IMR-90 (cell line): ENCODE measurements around the gene GTPBP3. TPM values are rescaled to one million over a fixed set of nuclear protein-coding genes. Genes with fewer than 3 reads are reported as not detected.

Experiments used
- ATAC-seq: fragments of 200-7000 bp; cut with Tn5 transposase; 2 replicates; pipeline ENCODE4 v1.9.1; 2020; ENCODE audit warnings: low read depth, mild to moderate bottlenecking, moderate library complexity
- BruUV-seq: library from RNA; stranded (reverse); fragments of 400-500 nt; replicated peaks from 2 replicates; lab custom pipeline; 2021; lab: Mats Ljungman, UMichigan
- CTCF ChIA-PET: fragments of 300-600 bp; formaldehyde crosslinking; extraction: SDS; loops from one replicate; lab custom pipeline; 2021; ENCODE audit warnings: antibody characterized with exemption; lab: Yijun Ruan, JAX
- POLR2A ChIA-PET: fragments of 300-600 bp; sonication (Branson Sonifier 250); formaldehyde crosslinking; loops from one replicate; lab custom pipeline; 2022; ENCODE audit warnings: antibody characterized with exemption; ENCODE audit not compliant: unreplicated experiment; lab: Charles Lee
- DNase-seq: peaks from one replicate; pipeline ENCODE4 v3.0.0; 2013
- H2AFZ ChIP-seq: replicated peaks from 2 replicates; pipeline ENCODE3; 2013; ENCODE audit warnings: low read length, mild to moderate bottlenecking; ENCODE audit not compliant: poor library complexity
- H2AK5ac ChIP-seq: 2 replicates; pipeline ENCODE4 v1.6.1; 2013; ENCODE audit warnings: low read depth, low read length, inconsistent platforms
- H2AK9ac ChIP-seq: replicated peaks from 2 replicates; pipeline ENCODE3; 2013; ENCODE audit warnings: mild to moderate bottlenecking, low read depth, low read length, moderate library complexity; ENCODE audit not compliant: poor library complexity
- H2BK120ac ChIP-seq: 2 replicates; pipeline ENCODE4 v1.6.1; 2013; ENCODE audit warnings: low read depth, low read length, inconsistent platforms
- H2BK15ac ChIP-seq: 3 replicates; pipeline ENCODE4 v1.6.1; 2013; ENCODE audit warnings: low read depth, low read length, inconsistent platforms
- H2BK20ac ChIP-seq: 2 replicates; pipeline ENCODE4 v1.6.1; 2013; ENCODE audit warnings: low read depth, mild to moderate bottlenecking, inconsistent platforms, low read length, moderate library complexity
- H2BK5ac ChIP-seq: 2 replicates; pipeline ENCODE4 v1.6.1; 2013; ENCODE audit warnings: mild to moderate bottlenecking, low read depth, low read length, inconsistent platforms; ENCODE audit not compliant: poor library complexity, severe bottlenecking
- H3K14ac ChIP-seq: replicated peaks from 2 replicates; pipeline ENCODE4 v1.6.1; 2013; ENCODE audit warnings: low read depth, low read length, inconsistent platforms
- H3K18ac ChIP-seq: 2 replicates; pipeline ENCODE4 v1.6.1; 2013; ENCODE audit warnings: low read depth, low read length, control low read depth
- H3K23ac ChIP-seq: 2 replicates; pipeline ENCODE4 v1.6.1; 2013; ENCODE audit warnings: low read depth, low read length, inconsistent platforms
- H3K27ac ChIP-seq: 2 replicates; pipeline ENCODE4 v1.5.1; 2013; ENCODE audit warnings: mild to moderate bottlenecking, control low read depth, low read length; ENCODE audit not compliant: insufficient read depth
- H3K27me3 ChIP-seq: 2 replicates; pipeline ENCODE4 v1.6.1; 2013; ENCODE audit warnings: low read length; ENCODE audit not compliant: control insufficient read depth, insufficient read depth
- H3K36me3 ChIP-seq: 2 replicates; pipeline ENCODE4 v1.6.1; 2013; ENCODE audit warnings: low read length, mixed read lengths; ENCODE audit not compliant: control insufficient read depth, insufficient read depth
- H3K4ac ChIP-seq: 2 replicates; pipeline ENCODE4 v1.6.1; 2013; ENCODE audit warnings: low read depth, low read length, inconsistent platforms
- H3K4me1 ChIP-seq: 2 replicates; pipeline ENCODE4 v1.6.1; 2013; ENCODE audit warnings: low read length, mixed read lengths; ENCODE audit not compliant: control insufficient read depth, insufficient read depth
- H3K4me2 ChIP-seq: 2 replicates; pipeline ENCODE4 v1.6.1; 2013; ENCODE audit warnings: low read depth, mild to moderate bottlenecking, control low read depth, low read length, moderate library complexity
- H3K4me3 ChIP-seq: 2 replicates; pipeline ENCODE4 v1.5.1; 2013; ENCODE audit warnings: low read depth, mild to moderate bottlenecking, control low read depth, low read length, moderate library complexity; ENCODE audit not compliant: insufficient read depth
- H3K56ac ChIP-seq: 2 replicates; pipeline ENCODE4 v1.6.1; 2013; ENCODE audit warnings: low read length, inconsistent platforms; ENCODE audit not compliant: insufficient read depth; ENCODE audit errors: extremely low read depth
- H3K79me1 ChIP-seq, 2 experiments: 2 replicates each; pipeline ENCODE4 v1.6.1; 2013; ENCODE audit warnings: low read length in 2 of 2, inconsistent platforms in 1 of 2, low read depth in 1 of 2
- H3K9ac ChIP-seq: 2 replicates; pipeline ENCODE4 v1.6.1; 2013; ENCODE audit warnings: low read depth, low read length, control low read depth
- H3K9me1 ChIP-seq: 2 replicates; pipeline ENCODE4 v1.6.1; 2013; ENCODE audit warnings: low read length, inconsistent platforms; ENCODE audit not compliant: insufficient read depth
- H3K9me3 ChIP-seq: 2 replicates; pipeline ENCODE4 v1.6.1; 2013; ENCODE audit warnings: low read length; ENCODE audit not compliant: control insufficient read depth, insufficient read depth
- H4K20me1 ChIP-seq: 2 replicates; pipeline ENCODE4 v1.6.1; 2013; ENCODE audit warnings: low read length, inconsistent platforms; ENCODE audit not compliant: insufficient read depth
- H4K5ac ChIP-seq: 2 replicates; pipeline ENCODE4 v1.6.1; 2013; ENCODE audit warnings: mild to moderate bottlenecking, low read depth, low read length, control low read depth
- H4K8ac ChIP-seq, 2 experiments: 2 replicates each; pipeline ENCODE4 v1.6.1; 2013; ENCODE audit warnings: low read depth in 2 of 2, low read length in 2 of 2, control low read depth in 1 of 2, inconsistent platforms in 1 of 2
- H4K91ac ChIP-seq: 2 replicates; pipeline ENCODE4 v1.6.1; 2013; ENCODE audit warnings: low read depth, low read length, inconsistent platforms; ENCODE audit not compliant: insufficient read depth
- BHLHE40 ChIP-seq: fragments of 150-350 bp; IDR thresholded peaks from 2 replicates; pipeline ENCODE4 v1.6.1; 2016; ENCODE audit warnings: mild to moderate bottlenecking, low read depth, low read length
- CEBPB ChIP-seq: IDR thresholded peaks from 2 replicates; pipeline ENCODE4 v1.6.1; 2012; ENCODE audit warnings: low read depth, low read length, improper control_type of control experiment
- CHD1 ChIP-seq: IDR thresholded peaks from 2 replicates; pipeline ENCODE4 v1.6.1; 2012; ENCODE audit warnings: low read depth, low read length, improper control_type of control experiment
- ELK1 ChIP-seq: fragments of 150-350 bp; IDR thresholded peaks from 2 replicates; pipeline ENCODE4 v1.6.1; 2016; ENCODE audit warnings: low read depth, mild to moderate bottlenecking, low read length, moderate library complexity, borderline replicate concordance
- FOS ChIP-seq: fragments of 150-350 bp; IDR thresholded peaks from 2 replicates; pipeline ENCODE4 v1.6.1; 2016; ENCODE audit warnings: low read depth, low read length
- MAFK ChIP-seq: IDR thresholded peaks from 2 replicates; pipeline ENCODE4 v1.6.1; 2012; ENCODE audit warnings: low read depth, low read length, improper control_type of control experiment
- MAZ ChIP-seq: IDR thresholded peaks from 2 replicates; pipeline ENCODE4 v1.6.1; 2012; ENCODE audit warnings: low read depth, mild to moderate bottlenecking, low read length, improper control_type of control experiment, moderate library complexity, borderline replicate concordance
- NFE2L2 ChIP-seq: fragments of 150-350 bp; IDR thresholded peaks from 2 replicates; pipeline ENCODE4 v1.6.1; 2016; ENCODE audit warnings: low read depth, mild to moderate bottlenecking, low read length
- POLR2A ChIP-seq: IDR thresholded peaks from 2 replicates; pipeline ENCODE4 v1.6.1; 2012; ENCODE audit warnings: mild to moderate bottlenecking, low read depth, low read length
- RAD21 ChIP-seq: IDR thresholded peaks from 2 replicates; pipeline ENCODE4 v1.6.1; 2012; ENCODE audit warnings: low read length, improper control_type of control experiment
- RFX5 ChIP-seq: IDR thresholded peaks from 2 replicates; pipeline ENCODE4 v1.8.0; 2012; ENCODE audit warnings: low read depth, mild to moderate bottlenecking, low read length, moderate library complexity
- SMC3 ChIP-seq: fragments of 150-350 bp; IDR thresholded peaks from 2 replicates; pipeline ENCODE4 v1.6.1; 2016; ENCODE audit warnings: low read depth, mild to moderate bottlenecking, antibody characterized with exemption, low read length, moderate library complexity
- WGBS, 2 experiments: methylation state at CpG; one replicate each; pipeline versions ENCODE4 v1.1.5 to v1.1.7; 2013; ENCODE audit warnings: missing lambda C conversion rate in 2 of 2; ENCODE audit not compliant: insufficient read length in 1 of 2; ENCODE audit errors: extremely low coverage in 2 of 2; 5-methylcytosine and 5-hydroxymethylcytosine counted together
- dilution Hi-C: fragments of 300-500 bp; cut with HindIII; formaldehyde crosslinking; loops from one replicate; pipeline ENCODE4 v1.14.3; 2018; ENCODE audit warnings: low sequenced_read_pairs; ENCODE audit not compliant: unreplicated experiment
- in situ Hi-C: fragments of 300-500 bp; cut with MboI; formaldehyde crosslinking; loops from 3 replicates; pipeline ENCODE4 v1.14.3; 2019; ENCODE audit warnings: low sequenced_read_pairs, inconsistent platforms, mixed read lengths
- intact Hi-C: fragments of 100-400 bp; cut with micrococcal nuclease; formaldehyde crosslinking; loops from 2 replicates; pipeline ENCODE4 v1.10.0; 2022
- polyA plus RNA-seq, 3 experiments: library from polyadenylated mRNA; depleted of rRNA; stranded (reverse); fragments of >200 nt; gene quantifications; 2 replicates each; pipeline ENCODE4 v1.2.3, GENCODE V29; 2012; ENCODE audit warnings: low replicate concordance in 1 of 3
- total RNA-seq: library from RNA; depleted of rRNA; stranded (reverse); fragments of >200 nt; gene quantifications from 2 replicates; pipeline ENCODE4 v1.2.3, GENCODE V29; 2012

Gene GTPBP3
- total and polyA plus RNA-seq, 2 of the 4 experiments (the other 2 are of a cell fraction), result 4.3 to 15.1 TPM

GRCh38 chr19:17325881-17326594 lies 11.3 kb upstream of the GTPBP3 start:
- no peak overlapping the region for H3K14ac ChIP-seq
- no peak overlapping the region for H2BK15ac ChIP-seq
- H4K5ac ChIP-seq, result no peak overlapping the region
- DNase-seq, result no peak
- POLR2A ChIA-PET, result no interaction called here
- no peaks in the 10 kb centered on the region for H3K9me1 ChIP-seq
- H3K36me3 ChIP-seq, result peaks cover 24% of the 10 kb centered on the region
- H4K8ac ChIP-seq, result no peak overlapping the region
- TF ChIP-seq ELK1, result no peak
- no peak for TF ChIP-seq RFX5
- TF ChIP-seq MAZ, result no peak
- TF ChIP-seq SMC3, result no peak
- TF ChIP-seq CEBPB, result no peak
- TF ChIP-seq MAFK, result no peak
- TF ChIP-seq RAD21, result no peak
- no peak for TF ChIP-seq BHLHE40
- no peak for TF ChIP-seq NFE2L2
- TF ChIP-seq FOS, result no peak
- no peak for TF ChIP-seq CHD1
- TF ChIP-seq POLR2A, result no peak
- H2AFZ ChIP-seq, result no peak overlapping the region
- H2BK20ac ChIP-seq, result no peak overlapping the region
- no TSS peak for BruUV-seq
- in situ Hi-C loops, result no loop called here
- no peak overlapping the region for H3K4me3 ChIP-seq
- H3K4me2 ChIP-seq, result no peak overlapping the region
- no peak overlapping the region for H2AK5ac ChIP-seq
- intact Hi-C loops, result no loop called here
- WGBS, 2 experiments, result 73% methylated on average over 6 of the region's 17 CpGs; no CpG with 5 or more reads in 1 of the 2 experiments
- H3K79me1 ChIP-seq, result peaks cover 0 to 5% of the 10 kb centered on the region in 2 experiments; a peak in 1 of 4 replicates
- no peak overlapping the region for H4K91ac ChIP-seq
- ATAC-seq, result no peak
- H3K9me3 ChIP-seq, result no peaks in the 10 kb centered on the region
- H3K4me1 ChIP-seq, result no peaks in the 10 kb centered on the region
- peaks cover 8% of the 10 kb centered on the region; the same call in 1 of the 2 replicates for H4K20me1 ChIP-seq
- CTCF ChIA-PET, result no interaction called here
- dilution Hi-C loops, result no loop called here
- no peak overlapping the region for H3K9ac ChIP-seq
- H3K4ac ChIP-seq, result no peak overlapping the region
- no peak overlapping the region for H3K18ac ChIP-seq
- no peak overlapping the region for H3K56ac ChIP-seq
- no peak overlapping the region for H3K23ac ChIP-seq
- no peaks in the 10 kb centered on the region for H3K27me3 ChIP-seq
- H2BK120ac ChIP-seq, result no peak overlapping the region
- H2BK5ac ChIP-seq, result no peak overlapping the region
- H3K27ac ChIP-seq, result no peak overlapping the region
- H2AK9ac ChIP-seq, result no peak overlapping the region
